NCI-H2029 treated with DMSO at 0.1 percent for 48 hours (cell line): Measurements from ENCODE around the gene FLNC.

Experiments used
- DNase-seq: peaks from one replicate; lab custom pipeline; 2025; lab: John Stamatoyannopoulos, UW

Gene FLNC

DNA sequence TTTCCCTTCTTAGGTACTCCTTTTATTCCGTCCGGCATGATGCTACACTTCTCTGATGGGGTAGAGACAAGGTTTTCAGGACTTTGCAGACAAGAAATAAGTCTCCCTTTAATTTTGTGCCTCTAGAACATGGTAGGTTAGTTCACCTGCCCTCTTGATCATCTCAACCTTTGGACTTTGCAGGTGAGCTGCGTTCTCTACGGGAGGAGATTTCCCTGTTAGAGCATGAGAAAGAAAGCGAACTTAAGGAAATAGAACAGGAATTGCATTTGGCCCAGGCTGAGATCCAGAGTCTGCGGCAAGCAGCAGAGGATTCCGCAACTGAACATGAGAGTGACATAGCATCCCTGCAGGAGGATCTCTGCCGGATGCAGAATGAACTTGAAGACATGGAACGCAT lies 29.2 kb upstream of the FLNC start:
- no peak for DNase-seq

DNA sequence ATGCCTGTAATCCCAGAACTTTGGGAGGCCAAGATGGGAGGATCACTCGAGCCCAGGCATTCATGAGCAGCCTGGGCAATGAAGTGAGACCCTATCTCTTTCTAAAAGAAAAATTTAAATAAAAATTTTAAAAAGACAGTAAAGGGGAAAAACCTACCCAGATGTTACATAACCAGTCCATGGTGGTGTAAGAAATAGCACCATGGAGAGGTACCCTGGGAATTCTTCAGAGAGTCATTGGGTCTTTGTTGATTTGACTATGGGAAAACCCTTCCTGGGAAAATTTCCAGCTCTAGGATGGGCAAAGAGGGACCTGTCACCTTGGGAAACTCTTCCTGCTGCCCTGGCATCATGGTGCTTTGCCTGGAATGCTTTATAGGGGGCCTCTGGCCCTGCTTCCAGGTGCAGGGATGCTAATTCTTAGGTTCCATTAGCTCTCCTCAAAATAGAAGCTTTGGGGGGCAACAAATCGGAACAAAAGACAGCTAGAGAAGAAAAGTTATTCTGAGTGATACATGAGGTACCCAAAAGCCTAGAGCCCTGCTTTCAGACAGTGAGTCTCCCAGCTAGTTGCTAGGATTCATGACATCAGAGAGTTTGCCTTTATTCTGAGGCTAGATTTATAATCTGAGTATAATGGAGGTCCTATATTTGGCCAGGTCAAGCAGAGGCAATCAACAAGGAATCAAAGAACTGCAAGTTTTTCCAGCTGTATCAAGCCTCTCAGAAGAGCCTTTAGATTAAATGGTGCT lies 28.4 kb upstream of the FLNC start:
- DNase-seq = no peak

DNA sequence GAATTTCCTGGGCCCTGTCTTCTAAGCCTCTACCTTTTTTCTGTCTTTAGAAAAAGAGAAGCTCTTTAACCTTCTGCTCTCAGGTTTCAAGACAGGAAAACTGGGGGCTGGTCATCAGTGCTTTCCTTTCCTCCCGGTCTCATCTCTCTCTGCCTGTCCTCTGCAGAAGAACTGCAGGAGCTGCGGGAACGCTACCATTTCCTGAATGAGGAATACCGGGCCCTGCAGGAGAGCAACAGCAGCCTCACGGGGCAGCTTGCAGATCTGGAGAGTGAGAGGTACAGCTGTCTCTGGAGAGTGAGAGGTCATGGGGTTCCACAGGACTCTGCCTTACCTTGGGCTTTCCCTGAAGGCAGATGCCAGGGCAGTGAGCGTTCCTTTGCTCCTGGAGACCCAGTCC lies 25.7 kb upstream of the FLNC start:
- no peak for DNase-seq

DNA sequence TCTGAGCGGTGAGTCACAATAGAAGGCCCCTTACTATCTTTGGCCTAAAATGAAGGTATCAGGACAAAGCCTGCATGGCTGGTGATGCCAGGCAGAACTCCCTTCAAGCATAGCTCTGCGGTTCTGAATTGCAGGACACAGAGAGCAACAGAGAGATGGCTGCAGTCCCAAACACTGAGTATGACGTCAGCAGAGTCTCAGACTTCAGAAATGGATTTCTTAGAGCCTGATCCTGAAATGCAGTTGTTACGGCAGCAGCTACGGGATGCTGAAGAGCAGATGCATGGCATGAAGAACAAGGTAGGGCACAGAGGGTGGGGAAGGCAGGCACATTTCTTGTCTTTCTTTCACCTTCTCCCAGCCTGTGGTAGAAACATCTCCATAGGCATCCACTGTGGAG lies 25.0 kb upstream of the FLNC start:
- DNase-seq = no peak

DNA sequence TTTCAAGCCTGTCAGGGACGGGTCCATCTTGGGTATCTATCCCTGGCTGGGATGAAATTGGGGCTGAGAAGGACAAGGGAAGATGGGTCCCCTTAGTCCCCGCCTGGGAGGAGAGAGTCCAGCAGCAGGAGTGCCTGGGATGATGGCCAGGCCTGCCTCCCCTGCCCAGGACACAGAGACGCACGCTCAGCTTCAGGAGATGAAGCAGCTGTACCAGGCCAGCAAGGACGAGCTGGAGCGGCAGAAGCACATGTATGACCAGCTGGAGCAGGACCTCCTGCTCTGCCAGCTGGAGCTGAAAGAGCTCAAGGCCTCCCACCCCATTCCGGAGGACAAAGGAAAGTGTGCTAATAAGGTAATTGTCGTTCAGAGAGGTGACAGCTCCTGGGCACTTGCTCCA lies 23.0 kb upstream of the FLNC start:
- DNase-seq = no peak

DNA sequence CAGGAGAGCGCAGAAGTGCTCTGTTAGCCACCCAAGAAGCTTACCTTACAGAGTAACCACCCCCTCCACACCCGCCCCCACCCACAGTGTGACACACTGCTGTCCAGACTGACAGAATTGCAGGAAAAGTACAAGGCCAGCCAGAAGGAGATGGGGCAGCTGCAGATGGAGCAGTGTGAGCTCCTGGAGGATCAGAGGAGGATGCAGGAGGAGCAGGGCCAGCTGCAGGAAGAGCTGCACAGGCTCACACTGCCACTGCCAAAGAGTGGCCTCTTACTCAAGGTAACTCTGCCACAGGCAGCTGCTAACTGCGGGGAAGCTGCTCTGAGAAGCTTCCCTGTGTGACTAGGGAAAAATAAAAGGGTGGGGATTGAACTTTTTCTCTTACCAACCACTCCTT lies 20.8 kb upstream of the FLNC start:
- no peak for DNase-seq

DNA sequence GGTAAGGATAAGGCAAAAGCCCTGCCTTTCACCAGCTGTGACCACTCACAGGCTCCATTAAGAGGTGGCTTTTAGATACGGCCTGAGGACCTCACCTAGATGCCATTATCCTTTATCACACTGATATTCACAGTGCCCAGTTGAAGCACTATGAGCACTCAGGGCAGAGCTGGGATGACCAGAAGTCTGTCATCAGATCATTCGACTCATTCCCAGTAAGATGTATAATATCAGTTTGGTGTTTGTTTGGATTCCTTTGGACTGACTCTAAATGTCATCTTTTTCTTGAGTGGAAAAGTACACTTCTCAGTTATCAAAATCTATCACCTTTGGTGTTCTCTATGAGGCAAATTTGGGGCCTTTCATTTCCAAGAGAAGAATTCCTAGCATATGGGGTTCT lies 19.7 kb upstream of the FLNC start:
- no peak for DNase-seq

DNA sequence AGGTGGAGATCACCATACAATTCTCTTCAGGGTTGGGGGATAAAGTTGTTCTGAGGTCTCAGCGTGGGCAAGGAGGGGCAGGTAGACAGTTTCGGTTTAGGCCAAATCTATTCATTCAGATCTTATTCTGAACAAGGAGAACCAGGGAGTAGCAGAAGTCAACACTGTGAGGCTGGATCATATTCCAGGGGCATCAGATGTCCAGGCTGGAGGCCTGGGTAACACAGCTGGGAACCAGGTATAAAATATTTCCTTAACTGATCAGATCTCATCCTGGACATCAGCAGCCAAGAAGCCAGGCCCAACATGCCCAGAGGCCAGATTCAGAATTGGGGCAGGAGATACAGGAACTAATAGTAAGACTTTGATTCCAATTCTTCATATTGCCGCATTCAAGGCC lies 19.2 kb upstream of the FLNC start:
- DNase-seq = no peak

DNA sequence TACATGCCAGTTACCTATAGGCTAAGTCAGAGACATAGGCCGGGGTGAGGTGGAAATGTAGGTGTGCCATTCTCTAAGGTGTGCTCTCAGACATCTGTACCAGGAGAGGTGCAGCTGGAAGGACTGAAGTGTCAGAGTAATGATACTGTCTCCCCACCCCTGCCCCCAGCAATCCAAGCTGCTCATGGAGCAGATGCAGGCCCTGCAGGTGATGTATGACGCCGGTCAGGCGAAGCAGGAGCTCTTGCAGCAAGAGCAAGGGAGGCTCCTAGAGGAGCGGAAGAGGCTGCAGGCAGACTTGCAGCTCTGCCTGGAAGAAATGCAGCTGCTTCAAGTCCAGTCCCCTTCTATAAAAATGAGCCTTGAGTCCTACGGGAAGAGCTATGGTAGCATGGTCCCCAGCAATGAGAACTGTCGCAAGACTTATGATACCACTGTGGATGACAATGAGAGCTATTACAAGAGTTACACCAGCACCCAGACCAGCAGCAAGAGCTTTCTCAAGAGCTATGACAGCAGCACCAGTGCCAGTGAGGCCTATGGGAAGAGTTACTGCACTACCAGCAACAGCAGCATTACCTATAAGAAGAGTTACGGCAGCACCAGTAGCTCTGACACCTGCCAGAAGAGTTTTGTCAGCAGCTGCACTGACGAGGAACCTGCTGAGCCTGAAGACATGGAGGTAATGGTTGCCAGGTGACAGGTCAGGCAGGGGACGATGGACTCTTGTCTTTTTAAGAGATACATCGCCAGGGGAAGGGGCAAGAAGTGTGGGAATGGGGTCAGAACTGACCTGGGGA lies 18.4 kb upstream of the FLNC start:
- no peak for DNase-seq

DNA sequence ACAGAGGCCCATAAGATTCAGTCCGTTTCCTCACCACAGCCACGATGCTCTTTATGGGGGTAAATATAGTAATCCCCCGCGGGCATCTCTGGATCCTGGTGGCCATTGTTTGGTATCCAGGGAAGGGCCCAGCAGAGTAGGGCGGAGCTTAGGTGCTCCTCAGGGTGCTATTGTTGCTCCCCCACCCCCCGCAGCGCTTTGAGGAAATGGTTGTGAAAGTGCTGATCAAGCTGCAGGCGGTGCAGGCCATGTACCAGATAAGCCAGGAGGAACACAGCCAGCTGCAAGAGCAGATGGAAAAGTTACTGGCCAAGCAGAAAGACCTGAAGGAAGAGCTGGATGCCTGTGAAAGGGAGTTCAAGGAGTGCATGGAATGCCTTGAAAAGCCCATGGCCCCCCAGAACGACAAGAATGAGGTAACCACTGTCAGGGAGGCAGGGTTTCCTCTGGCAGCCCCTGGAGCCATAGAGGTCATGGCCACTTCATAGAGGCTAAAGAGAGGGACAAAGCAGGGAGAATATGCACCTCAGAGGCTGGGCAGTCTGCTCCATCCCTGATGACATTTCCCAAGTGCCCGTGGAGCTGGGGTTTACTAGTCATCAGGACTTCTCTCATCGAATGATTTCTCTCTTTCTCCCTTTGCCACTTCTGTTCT lies 17.6 kb upstream of the FLNC start:
- DNase-seq = no peak

DNA sequence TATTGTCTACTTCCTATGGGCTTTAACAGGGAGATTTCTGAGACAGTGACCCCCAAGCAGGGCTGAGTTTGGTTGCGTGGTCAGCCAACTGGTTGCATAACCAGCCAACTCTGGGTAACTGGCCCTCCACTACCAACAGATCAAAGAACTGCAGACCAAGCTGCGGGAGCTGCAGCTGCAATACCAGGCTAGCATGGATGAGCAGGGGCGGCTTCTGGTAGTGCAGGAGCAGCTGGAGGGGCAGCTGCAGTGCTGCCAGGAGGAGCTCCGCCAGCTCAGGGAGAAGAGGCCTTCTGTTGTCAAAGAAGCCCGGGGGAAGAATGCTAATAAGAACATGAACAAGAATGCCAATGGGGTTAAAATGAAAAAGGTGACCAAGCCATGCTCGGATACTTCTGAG lies 15.7 kb upstream of the FLNC start:
- no peak for DNase-seq

DNA sequence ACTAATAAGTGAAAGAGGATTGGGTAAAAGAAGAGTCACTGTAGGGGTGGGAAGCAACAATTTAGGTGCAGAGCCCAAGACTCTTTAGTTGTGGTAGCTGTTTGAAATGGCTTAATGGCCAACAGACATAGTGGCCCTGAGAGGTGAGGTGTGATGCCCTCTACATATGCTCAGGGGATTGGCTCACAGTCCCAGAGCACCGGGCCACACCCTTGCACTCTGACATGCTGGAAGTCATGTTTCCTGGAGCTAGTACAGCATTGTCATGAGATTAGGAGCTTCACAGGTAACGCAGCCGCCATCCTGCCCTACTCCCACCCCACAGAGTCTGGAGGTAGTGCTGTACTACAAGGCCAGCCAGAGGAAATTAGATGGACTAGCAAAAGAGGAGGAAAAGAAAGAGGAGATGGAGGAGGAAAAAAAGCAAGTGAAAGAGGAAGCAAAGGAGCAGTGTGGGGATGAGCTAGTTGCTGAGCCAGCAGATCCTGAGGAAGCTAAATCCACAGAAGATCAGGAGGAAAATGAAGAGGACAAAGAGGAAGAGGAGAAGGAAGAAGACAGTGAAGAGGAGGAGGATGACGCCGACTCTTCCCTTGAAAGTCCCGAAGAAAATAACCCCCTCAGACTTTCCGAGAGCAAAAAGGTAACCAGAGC lies 14.8 kb upstream of the FLNC start:
- DNase-seq = no peak

DNA sequence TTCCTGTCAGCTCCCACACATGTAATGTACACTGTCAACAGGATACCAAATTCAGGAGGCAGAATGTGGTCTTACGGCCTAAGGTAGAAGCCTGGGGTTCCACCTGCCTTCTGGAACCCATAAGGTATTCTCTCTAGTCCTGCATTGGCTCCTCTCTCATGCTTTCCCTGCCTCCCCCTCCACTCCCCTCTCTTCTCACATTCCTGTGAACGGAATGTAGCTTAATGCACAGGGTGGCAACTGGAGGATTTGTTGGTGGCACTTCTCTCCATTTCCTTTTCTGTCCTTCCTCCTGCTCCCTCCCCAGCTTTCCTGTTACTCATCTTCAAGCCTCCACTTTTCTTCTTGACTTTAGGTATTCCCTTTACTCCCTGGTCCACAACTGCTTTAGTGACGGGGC lies 11.5 kb upstream of the FLNC start:
- no peak for DNase-seq

DNA sequence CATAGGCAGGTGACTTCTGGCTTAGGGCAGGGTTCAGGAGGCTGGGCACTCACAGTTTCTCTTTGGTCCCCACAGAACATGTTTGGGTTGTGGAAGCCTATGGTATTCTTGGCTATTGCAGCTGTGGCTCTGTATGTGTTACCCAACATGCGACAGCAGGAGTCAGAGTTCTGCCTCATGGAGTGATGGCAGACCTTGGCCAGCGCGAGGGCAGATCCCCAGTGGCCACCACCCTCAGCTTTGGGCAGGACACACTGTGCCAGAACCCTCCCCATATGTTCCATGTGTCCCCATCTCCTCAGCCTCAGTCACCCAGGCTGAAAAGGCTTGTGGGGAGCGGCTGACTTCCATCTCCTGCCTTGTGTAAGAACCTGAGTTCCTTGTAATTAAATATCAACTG lies 8.5 kb upstream of the FLNC start:
- no peak for DNase-seq

DNA sequence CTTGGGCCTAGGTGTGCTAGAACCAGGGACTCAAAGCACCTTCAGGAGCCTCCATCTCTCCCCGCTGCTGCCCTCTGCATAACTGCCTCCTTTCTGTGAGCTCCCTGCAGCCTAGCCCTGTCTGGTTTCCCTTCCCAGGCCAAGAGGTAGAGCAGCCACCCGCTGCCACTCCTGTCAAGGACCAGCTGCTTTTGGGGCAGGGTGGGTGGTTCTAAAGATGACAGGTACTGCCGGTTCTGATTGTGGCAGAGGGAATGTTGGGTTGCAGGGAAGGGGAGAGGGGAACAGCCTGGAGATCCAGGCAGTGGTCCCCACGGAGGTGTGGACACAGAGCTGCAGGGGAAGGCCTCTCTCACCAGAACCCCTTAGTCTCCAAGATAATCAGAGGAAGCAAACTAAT lies 3.7 kb upstream of the FLNC start:
- no peak for DNase-seq

DNA sequence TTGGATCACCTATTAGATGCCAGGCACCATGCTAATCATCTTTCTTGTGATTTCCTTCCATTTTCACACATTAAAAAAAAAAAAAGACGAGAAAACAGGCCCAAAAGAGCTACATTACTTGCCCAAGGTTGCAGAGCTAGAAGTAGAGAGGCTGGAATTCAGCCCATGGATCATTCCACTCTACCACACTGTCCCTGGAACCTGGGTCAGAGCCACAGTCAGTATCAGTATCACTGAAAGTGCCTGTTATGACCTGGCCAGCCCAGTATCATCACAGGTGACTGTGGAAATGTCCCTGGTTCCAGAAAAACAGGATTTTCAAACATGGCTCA lies 3.3 kb upstream of the FLNC start:
- no peak for DNase-seq

DNA sequence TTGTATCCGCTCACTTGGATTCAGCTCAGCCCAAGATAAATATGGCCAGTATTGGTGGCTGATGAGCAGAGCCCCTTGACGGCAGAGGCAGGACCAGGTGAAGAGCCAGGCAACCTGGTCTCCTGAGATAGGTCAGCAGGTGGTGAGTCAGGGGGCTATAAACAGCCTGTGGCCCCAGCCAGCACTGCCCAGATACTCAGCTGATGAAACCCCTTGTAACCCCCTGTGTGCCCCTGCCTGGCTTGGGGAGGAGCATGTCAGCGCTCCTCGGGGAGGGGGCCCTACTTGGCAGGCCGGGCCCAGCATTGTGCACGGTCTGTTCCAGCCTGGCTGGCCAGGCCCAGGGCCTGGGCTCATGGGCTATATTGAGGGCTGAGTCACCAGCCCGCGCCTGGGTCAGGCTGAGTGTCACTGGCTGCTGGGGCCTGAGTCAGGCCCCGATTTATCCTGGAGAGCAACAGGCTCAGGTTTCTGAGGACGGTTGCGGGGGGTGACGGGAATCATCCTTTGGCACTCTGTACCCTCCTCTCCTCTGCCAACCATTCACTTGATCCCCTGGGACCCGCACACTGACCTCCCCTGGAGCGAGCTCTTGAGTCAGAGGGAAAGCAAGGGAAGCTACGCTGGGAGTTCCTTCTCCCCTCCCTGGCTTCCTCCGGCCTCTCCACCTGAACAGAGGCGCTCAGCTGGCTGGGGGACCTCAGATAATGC lies 2.8 kb upstream of the FLNC start:
- no peak for DNase-seq

DNA sequence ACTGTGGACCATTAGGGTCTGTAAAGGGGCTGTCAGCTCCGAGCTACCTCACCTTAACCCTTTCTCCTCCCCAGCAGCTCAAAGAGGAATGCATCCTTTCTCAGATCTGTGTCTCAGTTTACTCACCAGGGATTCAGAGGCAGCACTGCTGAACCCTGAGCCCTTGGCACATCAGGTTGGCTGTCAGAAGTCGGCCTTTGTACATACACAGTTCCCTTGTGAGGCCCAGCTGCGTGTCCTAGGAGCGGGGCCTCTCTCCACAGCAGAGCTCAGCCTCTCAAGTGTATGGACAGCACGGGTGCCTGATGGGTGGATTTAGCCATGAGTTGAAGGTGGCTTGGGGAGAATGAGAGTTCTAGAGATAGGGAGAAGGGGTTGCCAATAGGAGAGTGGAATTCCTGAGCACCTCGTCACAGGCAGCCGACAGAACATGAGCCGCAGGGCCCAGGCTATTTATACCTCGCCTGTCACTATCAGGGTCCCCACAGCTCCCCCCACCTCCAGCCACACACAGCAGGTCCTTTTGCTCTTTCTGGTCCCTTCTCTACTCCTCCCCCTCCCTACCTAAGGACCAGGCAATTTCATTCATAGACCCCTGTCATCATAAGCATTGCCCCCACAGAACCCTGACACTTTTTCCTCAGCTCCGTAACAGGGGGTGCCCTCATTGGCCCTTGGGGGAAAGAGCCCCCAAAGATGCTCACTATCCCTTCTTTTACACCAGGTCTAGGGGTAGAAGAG lies 2.1 kb upstream of the FLNC start:
- DNase-seq = no peak

DNA sequence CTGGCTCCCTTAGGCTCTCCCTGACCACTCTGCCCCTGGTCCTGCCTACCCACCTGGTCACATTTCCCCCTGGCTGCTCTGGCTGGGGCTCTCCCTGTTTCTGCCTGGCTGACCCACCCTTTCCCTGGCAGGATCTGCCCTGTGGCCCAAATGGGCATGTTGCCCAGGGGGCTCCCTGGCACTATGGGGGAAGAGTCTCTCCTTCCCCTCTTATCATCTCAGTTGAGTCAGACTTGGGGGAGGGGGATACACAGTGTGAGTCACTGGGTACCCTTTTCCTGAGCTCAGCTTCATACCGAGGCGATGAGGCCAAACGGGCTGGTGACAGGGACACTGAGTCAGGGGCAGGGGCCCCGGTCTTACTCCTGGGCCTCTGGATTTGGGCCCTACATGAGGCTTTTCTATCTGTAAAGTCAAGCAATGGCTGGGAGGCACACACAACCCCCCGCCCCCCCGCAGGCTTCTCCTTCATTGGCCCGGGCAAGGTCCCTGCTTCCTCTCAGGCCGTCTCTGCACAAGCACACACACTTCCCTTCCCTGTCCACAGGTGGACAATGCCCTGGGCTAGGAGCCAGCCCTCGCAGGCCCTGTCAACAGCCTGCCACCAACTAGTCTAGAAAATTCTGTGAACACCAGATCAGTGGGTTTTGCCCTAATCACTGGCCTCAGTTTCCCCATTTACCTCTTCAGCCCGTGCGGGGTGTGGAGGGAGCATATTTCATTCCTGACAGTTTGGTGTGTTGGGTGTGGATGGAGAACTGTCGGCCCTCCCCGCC lies 627 bp upstream of the FLNC start:
- DNase-seq = no peak

DNA sequence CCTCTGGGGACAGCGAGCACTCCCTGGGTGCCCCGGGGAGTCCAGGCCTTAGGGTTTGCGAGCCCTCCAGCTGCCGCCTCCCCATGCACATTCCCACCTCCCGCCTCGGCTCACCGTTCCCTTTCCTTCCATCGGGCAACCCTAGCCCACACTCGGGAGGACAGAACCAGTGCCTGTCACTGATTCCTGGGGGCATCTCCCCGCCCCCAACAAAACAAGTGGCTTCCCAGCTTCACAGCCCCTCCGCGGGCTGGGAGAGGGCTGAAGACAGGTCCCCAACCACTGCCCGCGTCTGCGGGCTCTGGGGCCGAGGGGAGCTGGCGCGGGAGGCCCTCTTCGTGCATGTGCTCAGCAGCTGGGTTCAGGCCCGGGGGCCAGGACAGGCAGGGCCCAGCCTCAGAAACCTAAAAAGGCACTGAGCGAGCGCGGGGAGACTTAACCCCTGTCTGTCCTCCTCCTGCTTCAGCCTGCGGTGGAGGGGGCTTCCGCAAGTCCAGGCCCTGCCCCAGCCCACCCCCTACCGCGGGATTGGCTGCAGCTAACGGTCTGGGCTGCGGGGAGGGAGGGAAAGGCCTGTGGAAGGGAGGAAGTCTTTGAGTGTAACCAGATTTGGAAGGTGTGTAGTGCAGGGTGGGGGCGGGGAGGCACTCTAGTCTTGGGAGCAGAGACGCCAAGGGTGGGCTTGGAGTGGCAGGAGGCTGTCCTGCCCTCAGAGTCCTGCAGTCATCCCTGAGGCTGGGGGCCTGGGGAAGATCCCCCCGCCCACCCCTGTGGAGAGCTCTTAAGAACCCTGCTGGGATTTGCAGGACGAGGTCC lies 1.2 kb downstream of the FLNC start:
- no peak for DNase-seq
